ENCODE data around the gene AHDC1.

AHDC1 gene

DNA sequence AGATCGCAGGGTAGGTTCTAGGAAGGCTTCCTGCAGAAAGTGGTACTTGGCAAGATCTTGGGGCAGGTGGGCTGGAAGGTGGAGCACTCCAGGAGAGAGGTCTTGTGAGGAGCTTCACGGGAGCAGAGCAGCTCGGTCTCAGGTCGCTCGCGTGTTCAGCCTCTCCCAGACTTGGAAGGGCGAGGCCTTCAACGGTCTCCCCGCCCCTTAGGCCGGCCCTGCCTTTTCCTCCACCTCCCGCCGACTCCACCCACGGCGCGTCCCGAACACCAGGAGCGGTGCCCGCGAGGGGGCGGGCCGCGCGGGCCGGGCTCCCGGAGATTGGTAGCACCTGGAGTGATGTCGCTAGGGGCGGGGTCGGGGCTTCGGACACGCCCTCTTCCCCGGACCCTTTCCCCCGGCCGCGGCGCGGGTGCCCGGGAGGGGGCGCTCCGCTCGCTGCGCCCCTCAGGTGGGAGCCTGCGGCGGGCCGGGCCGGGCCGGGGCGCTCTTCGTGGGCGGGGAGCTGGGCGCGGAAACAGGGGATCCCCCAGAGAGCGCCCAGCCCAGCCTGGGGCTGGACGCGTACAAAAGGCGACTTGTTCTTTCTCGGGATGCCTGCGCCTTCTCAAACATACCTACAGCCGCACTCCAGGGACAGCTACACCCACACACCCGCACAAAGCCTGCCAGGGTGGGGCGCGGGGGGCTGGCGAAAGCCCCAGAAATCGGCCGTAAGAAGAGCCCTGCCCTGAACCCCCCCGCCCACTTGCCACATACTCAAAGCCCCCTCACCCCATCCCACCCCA, 35.5 kb downstream of the AHDC1 start:
- in situ Hi-C loops (cut with MboI; ENCODE audit: low sequenced_read_pairs): no loop called here

DNA sequence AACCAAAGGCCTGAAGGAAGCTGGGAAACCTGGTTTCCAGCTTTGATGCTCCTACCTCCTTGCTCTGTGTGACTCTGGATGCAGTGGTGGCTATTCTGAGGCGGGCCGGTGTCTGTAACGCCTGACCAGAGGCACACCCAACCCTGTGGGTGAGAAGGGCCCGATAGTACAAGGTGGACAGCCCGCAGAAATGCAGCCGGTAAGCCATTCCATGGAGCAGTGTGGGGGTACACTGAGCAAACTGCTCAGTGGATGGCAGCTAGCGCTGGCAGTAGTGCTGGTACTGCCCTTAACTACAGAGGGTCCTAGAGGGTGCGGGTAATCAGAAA, 36.0 kb downstream of the AHDC1 start:
- in situ Hi-C loops (cut with MboI; ENCODE audit: low sequenced_read_pairs): no loop called here

DNA sequence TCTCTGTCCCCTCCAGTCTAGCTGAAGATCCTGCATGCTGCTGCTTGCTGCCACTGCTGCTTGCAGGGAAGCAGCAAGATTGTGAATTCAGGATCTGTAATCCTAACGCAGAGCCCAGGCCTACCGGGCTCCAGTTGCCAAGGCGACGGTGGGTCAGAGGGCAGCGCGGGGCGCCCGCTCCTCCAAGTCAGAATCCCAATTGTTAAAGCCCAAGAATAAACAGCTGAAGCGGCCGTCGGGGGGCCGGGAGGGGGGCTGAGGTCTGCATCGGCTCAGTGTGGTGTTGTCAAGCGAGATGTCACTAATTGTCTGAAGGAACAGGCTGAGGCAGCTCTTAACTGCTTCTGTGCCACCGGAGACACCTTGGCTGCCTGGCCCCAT, 36.8 kb downstream of the AHDC1 start:
- in situ Hi-C loops (cut with MboI; ENCODE audit: low sequenced_read_pairs): no loop called here

DNA sequence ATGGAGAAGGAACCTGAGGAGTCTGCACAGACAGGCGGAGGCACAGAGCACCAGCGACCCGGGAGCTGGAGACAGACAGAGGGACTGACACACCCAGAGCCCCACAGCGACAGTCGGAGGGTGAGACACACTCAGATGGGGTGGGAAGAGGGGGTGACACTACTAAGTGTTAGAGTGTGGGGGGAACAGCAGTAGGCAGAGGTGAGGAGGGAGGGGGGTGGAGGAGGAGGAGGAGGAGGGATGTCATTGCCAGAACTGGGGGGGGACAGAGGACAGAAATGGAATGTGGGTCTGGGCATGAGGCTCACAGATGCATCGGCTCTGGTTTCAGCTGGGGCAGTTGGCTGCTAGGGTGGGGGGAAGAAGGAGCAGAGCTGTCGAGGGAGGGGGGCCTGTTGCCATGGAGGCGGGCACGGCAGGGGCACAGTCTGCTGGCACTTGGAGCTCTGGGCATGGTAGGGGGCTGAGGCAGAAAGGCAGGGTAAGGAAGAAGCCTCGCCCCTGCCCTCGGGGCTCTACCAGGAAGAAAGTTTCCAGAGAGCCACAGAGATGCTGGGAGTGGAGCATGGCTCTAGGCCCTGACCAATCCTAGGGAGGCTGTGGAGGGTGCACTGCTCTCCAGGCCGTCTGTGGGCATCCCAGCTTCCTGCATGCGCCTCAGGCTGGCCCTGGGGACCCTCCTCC, 37.3 kb downstream of the AHDC1 start:
- in situ Hi-C loops (cut with MboI; ENCODE audit: low sequenced_read_pairs): no loop called here

DNA sequence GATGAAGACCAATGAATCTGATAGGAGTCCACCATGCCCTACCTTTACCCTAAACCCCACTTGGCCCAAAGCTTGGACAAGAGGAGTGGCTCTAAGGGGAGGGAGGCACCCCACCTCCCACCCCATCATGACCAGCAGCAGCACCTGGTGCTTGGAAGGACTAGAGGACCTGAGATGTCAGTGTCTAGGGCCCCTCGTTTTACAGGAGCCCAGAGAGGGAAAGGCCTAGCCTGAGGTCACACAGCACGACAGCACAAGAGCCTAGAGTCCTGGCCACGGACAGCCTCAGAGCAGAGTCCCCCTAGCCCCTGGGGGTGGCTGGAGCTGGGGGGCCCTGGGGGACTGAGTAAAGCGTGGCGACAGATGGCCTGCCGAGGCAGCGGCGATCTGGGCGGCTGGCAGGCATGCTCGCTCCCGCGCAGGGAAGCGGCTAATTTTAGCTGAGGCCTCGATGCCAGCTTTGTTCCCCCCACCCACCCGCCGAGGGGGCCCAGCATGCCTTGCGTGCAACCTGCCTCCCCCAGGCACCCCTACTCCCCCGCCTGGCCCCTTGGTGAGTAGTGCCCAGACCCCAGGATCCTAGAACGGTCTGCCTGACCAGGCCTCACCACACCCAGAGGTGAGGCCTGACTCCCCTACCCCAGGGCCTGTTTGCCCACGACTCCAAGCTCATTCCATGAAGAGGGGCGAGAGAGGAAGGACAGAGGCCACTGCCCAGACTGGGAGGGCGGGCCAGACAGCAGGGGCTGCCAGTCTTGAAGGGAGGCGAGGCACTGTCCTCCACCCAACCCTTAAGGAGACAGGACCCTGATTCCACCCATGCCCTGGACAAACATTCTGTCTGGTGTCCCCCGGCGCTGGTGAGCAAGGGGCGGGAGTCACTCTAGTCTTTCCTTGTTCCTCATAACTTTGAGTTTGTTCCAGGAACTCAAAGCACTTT, 39.0 kb downstream of the AHDC1 start:
- in situ Hi-C loops (cut with MboI; ENCODE audit: low sequenced_read_pairs): no loop called here

DNA sequence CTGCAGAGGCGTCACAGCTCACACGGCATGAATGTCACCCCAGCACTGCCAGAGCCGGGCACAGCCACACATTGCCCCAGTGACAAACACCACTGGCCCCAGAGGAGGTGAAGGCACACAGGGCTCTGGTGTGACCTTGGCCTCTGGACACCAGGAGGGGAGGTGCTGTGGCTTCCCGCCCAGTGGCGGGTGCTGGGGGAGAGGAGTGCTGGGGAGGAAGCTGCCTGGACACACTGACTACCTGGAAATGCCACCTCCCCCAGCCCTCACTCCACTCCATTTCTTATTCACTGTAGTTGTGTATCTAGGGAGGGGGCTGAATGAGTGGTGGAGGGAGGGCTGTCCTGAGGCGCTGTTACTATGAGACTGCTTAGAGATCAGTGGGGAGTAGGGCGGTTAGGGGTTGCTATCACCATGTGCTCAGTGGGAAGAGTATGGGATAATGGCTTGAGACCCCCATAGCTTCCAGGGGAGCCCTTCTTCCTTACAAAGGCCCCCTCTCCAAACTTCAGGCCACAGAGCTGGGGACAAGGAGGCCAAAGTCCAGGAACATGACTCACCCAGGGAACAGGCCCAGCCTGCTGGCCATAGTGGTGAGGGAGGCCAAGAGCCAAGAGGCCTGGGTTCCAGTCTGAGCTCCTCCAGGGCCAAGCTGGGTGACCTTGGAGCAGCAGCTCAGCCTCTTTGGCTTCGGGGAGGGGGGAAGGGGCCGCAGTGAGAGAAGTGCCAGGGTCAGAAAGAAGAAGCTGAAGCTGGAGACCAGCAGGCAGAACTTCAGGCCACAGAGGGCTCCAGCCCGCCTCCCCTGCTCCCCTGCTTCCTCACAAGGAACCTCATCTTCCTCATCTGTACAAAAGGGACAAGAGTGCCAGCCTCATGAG, 40.1 kb downstream of the AHDC1 start:
- in situ Hi-C loops (cut with MboI; ENCODE audit: low sequenced_read_pairs): no loop called here

DNA sequence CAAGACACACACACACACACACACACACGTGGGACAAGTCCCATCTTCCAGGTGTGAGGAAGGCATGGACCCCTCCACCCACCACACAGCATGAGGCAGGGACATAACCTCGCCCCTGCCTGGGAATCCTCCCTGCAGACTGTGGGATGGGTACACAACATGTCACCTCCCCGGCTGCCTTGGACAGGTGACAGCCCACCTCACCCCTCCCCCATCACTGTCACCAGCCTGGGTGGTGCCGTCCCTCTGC, 40.7 kb downstream of the AHDC1 start:
- in situ Hi-C loops (cut with MboI; ENCODE audit: low sequenced_read_pairs): no loop called here

DNA sequence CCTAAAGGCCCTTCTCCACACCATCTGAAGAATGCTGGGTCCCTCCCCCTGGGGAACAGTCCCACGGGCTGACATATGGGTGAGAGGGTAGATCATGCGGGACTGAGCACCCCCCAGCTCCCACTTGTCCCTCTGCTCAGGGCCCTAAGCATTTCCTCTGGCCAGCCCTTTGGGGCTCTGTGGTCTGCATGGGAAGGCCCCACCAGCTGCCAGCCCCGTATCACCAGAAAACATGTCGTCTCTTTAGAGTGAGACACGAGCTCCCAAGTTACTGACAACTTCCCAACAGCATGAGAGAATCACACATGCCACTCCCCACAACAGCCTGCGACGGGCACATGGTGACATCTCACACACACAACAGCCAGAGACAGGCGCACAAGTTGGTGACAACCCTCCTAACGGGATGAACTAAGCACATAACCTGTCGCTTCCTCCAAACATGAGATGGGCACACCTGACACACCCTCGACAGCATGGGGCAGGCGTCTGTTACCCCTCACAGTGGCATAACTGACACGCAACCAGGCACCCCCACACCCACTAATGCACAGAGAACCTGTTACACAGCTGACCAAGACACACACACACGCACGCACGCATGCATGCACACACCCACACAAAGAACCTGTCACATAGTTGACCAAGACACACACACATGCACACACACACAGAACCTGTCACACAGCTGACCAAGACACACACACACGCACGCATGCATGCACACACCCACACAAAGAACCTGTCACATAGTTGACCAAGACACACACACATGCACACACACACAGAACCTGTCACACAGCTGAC, 41.2 kb downstream of the AHDC1 start:
- in situ Hi-C loops (cut with MboI; ENCODE audit: low sequenced_read_pairs): no loop called here

DNA sequence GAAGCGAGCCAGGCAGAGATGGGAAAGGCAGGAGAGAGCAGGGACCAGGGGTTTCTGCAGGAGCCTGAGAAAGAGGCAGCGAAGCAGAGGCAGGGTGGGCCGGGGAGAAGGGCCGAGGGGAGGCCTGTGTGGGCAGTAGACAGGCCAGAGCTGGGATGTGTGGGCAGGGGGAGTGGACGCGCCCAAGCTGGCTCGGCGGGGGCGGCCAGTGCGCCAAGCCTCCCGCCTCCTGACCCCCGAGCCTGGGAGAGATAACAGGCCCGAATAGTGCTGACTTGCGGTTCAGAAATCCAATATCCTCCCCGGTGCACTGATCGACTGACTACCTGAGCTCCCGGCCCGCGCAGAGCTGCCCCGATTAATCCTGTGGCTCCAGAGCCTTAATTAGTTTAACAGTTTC, 41.9 kb downstream of the AHDC1 start:
- in situ Hi-C loops (cut with MboI; ENCODE audit: low sequenced_read_pairs): no loop called here

DNA sequence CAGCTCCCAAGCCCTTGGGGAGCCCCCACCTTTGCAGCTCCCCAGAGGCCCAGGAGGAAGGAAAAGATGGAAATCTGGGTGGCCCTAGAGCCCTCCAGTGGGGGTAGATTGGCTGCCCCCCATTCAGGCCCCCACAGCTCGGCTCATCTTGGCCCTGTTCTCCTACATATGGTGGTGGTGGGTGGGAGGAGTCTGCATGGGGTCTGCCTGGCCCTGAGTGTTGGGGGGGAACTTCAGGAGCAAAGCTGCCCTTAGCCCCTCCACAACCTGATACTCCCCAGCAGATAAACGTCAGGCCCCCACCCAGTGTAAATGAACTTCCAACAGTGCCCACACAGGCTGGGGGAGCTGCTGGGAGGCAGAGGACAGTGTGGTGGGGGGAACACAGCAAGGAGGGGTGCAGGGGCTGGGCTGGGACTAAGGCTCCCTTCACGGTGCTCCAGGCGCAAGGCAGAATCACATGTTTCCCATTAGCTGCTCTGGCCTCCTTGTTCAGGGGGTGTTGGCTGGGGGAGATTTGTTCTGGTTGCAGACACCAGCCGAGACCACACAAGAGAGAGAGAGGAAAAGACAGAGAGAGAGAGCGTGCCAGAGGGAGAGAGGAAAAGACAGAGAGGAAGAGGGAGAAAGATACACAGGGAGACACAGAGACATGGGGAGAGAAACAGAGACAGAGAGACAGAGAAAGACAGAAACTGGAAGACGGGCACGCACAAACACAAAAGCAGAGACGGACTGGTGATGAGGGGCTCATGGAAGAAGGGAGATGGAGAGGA, 42.6 kb downstream of the AHDC1 start:
- in situ Hi-C loops (cut with MboI; ENCODE audit: low sequenced_read_pairs): no loop called here

DNA sequence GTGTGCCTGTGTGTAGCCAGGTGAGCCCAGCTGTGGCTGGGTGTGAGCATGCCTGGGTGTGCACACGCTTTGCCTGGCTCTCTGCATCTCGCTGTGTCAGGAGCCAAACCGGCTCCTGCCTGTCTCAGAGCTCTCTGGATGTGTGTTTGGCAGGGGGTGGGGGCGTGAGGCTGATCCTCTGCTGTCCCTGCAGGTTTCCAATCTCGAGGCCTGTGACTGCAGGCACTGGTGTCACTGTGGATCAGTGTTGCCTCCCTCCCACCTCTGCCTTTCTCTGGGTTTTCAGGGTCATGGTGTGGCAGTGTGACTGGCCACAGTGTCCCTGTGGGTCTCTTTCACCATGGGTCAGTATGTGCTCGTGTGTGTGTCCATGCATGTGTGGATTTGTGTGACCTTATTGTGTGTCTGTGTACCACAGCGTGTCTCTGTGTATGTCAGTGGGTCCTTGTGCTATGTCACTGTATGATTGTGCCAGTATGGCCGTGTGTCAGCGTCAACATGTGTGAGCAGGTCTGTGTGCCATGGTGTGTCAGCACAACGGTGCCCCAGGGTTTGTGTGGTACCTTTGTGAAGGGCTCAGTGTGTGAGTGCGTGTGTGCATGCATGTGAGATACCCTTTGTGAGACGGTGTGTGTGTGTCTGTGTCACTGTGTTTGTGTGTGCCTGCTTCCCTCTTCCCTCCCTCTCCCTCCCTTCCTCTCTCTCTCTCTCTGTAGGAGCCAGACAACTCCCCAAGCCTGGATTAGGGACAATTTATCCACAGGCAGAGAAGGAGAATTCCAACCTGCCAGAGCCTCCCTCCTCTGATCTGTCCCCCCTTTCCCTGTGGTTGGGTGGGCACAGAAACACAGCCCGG, 43.4 kb downstream of the AHDC1 start:
- in situ Hi-C loops (cut with MboI; ENCODE audit: low sequenced_read_pairs): no loop called here

DNA sequence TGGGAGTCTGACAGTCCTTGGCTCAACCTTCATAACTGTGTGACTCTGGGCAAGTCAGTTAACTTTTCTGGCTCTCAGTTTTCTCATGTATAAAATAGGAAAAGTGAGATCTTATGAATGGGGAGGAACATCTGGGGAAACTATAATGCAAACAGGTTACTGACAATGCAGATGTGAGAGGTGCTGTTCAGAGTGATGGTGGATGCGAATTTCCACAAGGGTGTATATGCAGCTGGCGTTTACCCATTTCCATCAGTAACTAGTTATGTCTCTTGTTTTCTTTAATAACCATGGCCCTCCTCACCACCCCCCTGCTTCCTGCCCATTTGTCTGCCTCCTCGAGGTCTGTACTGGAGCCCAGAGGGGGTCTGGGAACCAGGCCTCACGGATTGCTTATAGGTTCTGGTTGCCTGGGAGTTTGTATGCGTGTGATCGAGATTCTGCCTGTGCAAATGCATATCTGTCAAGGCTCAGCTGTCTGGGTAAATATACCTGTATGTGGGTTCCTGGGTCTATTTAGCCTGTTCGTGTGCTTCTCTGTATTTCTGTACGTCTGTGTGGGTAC, 44.4 kb downstream of the AHDC1 start:
- in situ Hi-C loops (cut with MboI; ENCODE audit: low sequenced_read_pairs): no loop called here

DNA sequence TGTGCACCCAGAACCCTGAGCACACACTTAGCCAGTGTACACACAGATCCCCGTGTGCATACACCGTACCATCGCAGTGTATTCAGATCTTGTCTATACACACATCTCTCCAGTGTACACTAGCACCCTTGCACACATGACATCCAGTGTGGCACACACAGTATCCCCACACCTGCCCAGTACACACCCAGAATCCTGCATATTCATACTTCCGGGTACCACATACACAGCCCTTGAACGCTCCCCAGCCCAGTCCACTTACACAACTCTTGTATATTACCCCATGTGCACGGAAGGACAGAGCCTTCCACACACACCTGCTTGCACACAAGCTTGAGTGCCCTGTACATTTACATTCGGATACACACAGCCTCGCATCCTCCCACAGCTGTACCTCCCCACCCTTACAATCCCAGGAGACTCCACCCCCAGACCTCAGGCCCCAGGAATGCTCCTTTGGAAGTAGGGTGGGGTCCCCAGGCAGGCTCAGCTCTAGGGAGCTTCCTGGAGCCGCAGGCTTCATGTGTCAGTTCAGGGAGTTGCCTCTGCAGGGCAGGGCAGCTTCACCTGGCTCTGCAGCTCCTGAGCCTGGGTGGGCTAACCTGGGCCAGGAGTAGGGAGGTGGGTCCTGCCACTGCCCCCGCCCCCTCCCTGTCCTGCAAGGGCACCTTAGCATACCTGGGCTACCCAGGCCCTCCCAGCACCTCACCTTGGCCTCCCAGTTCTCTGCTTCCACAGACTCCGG, 46.2 kb downstream of the AHDC1 start:
- in situ Hi-C loops (cut with MboI; ENCODE audit: low sequenced_read_pairs): no loop called here

DNA sequence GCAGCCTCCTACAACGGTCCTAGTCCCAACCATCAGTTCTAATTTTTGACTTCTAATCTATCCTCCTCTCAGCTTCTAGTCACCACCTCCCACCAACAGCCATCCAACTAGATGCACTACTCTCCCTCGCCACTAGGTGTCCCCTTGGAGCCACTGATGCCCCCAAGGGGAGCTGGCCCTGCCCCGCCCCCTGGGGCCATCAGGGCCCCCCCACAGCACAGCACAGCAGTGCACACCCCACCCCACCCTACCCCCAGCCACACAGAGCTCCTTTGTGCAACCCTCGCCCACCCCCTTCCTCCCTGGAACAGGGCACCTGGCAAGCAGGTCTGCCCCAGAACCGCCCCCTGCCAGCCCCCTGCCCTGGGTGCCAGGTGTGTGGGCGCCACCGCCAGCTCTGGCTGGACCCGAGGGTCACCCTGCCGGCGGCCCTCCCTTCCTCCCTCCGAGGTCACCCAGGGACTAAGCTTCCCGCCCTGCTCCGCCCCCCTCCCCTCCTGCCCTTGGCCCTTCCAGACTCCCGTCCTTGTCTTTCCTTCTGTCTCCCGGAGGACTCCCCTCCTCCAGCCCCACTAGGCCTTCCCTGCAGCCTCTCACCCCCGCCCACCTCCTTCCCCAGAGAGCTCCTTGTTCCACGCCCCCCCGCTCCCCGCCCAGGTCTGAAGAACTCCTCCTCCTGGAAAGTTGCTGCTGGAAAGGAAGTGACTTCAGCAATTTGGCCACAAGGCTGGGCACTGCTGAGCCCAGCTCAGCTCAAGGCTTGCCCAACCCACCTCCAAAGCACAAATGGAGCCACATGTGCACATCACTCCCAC, 47.0 kb downstream of the AHDC1 start:
- in situ Hi-C loops (cut with MboI; ENCODE audit: low sequenced_read_pairs): no loop called here

DNA sequence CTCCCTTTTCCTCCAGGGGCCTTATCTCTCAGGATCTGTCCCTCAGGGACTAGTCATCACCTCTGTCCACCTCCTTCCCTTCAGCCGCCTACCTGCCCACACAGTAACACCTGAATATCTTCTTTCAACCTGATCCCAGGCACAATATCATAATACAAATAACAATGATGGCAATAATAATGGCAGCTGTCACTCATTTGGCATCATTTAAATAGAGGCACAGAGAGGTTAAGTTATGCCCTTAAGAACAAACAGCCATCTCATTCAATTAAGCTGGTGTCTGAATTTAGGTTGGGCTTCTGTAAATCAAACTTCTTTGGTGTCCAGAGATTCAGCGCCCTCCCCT, 47.5 kb downstream of the AHDC1 start:
- in situ Hi-C loops (cut with MboI; ENCODE audit: low sequenced_read_pairs): no loop called here

DNA sequence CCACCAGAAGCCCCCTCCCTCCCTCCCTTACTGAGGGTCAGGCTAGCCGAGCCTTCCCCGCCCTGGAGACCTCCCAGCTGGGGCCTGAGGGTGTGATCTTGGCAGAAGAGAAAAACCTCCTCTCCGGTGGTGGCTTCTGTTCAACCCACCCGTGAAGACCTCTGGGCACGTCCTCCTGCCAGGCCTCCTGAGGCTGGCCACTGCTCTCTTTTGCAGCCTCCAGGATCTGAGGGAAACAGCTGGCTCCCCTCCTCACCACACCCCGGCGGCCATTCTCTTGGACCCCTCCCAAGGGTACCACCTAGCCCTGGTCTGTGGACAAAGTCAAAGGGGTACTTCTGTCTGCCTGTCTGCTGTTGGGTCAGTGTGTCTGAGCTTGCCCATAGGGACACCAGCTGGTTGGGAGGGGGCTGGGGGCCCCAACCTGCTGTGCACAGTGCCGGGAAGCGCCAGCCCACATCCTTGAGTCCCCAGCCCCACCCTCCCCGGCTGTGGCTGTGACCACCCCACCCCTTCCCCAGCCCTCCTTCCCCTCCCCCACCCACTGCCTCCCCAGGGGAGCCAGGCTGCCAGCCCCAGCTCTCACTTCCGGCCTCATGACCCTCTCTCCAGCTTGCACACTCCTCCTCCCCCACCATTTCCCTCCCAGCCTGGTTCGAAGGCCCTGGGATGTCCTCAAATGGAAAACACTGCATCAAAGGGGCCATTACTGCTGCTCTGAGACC, 48.1 kb downstream of the AHDC1 start:
- in situ Hi-C loops (cut with MboI; ENCODE audit: low sequenced_read_pairs): no loop called here
